Measurements from ENCODE around the gene SGCD.

SGCD gene

GRCh38 chr5:156534085-156534484 is 207.1 kb downstream of the SGCD start:
- Mint-ChIP-seq H3K36me3 (ENCODE audit: low read depth) (no peaks in the 10 kb centered on the region), H3K9me3 (no peaks in the 10 kb centered on the region), H3K4me3 (no peak overlapping the region), H3K4me1 (no peaks in the 10 kb centered on the region), H3K27me3 (ENCODE audit: low read depth, poor library complexity) (no peaks in the 10 kb centered on the region), H3K27ac (peak overlapping the region; percentile 11)
- TF ChIP-seq, protein P1, sequence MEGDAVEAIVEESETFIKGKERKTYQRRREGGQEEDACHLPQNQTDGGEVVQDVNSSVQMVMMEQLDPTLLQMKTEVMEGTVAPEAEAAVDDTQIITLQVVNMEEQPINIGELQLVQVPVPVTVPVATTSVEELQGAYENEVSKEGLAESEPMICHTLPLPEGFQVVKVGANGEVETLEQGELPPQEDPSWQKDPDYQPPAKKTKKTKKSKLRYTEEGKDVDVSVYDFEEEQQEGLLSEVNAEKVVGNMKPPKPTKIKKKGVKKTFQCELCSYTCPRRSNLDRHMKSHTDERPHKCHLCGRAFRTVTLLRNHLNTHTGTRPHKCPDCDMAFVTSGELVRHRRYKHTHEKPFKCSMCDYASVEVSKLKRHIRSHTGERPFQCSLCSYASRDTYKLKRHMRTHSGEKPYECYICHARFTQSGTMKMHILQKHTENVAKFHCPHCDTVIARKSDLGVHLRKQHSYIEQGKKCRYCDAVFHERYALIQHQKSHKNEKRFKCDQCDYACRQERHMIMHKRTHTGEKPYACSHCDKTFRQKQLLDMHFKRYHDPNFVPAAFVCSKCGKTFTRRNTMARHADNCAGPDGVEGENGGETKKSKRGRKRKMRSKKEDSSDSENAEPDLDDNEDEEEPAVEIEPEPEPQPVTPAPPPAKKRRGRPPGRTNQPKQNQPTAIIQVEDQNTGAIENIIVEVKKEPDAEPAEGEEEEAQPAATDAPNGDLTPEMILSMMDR (IDR thresholded peaks at IDR 0.05): no peak
- DNase-seq: no peak

GRCh38 chr5:156534906-156535485 is 208.0 kb downstream of the SGCD start:
- Mint-ChIP-seq H3K27me3 (ENCODE audit: low read depth, poor library complexity) (no peaks in the 10 kb centered on the region), H3K4me1 (no peaks in the 10 kb centered on the region), H3K4me3 (no peak overlapping the region), H3K9me3 (no peaks in the 10 kb centered on the region), H3K36me3 (ENCODE audit: low read depth) (no peaks in the 10 kb centered on the region), H3K27ac (no peak overlapping the region)
- DNase-seq: no peak
- TF ChIP-seq, protein P1 (IDR thresholded peaks at IDR 0.05): no peak

- DNase-seq: no peak
- Mint-ChIP-seq H3K27me3 (ENCODE audit: low read depth, poor library complexity) (no peaks in the 10 kb centered on the region), H3K4me3 (no peak overlapping the region), H3K4me1 (no peaks in the 10 kb centered on the region), H3K36me3 (ENCODE audit: low read depth) (no peaks in the 10 kb centered on the region), H3K9me3 (no peaks in the 10 kb centered on the region), H3K27ac (no peak overlapping the region)
- TF ChIP-seq, protein P1 (IDR thresholded peaks at IDR 0.05): no peak
These were observed 213.5 kb downstream of the SGCD start for GRCh38 chr5:156540491-156540890.

GRCh38 chr5:156541582-156541981 is 214.6 kb downstream of the SGCD start:
- H3K4me3 Mint-ChIP-seq: no peak overlapping the region
- no peak for DNase-seq
- H3K4me1 Mint-ChIP-seq: no peaks in the 10 kb centered on the region
- H3K27me3 Mint-ChIP-seq (ENCODE audit: low read depth, poor library complexity): no peaks in the 10 kb centered on the region
- H3K27ac Mint-ChIP-seq: no peak overlapping the region
- no peaks in the 10 kb centered on the region for H3K9me3 Mint-ChIP-seq
- TF ChIP-seq, protein P1 (IDR thresholded peaks at IDR 0.05): no peak
- H3K36me3 Mint-ChIP-seq (ENCODE audit: low read depth): no peaks in the 10 kb centered on the region

- no peak for DNase-seq
- Mint-ChIP-seq H3K27me3 (ENCODE audit: low read depth, poor library complexity) (no peaks in the 10 kb centered on the region), H3K4me1 (no peaks in the 10 kb centered on the region), H3K36me3 (ENCODE audit: low read depth) (no peaks in the 10 kb centered on the region), H3K4me3 (no peak overlapping the region), H3K9me3 (no peaks in the 10 kb centered on the region), H3K27ac (no peak overlapping the region)
- TF ChIP-seq, protein P1 (IDR thresholded peaks at IDR 0.05): no peak
These were observed 216.6 kb downstream of the SGCD start for GRCh38 chr5:156543348-156544145.
